Left forelimb (tissue), 1 donor: Measurements from ENCODE around the gene KIF1A.
"Not testable (repeated sequence)": the region's sequence is repeated elsewhere in the genome, so short reads cannot be mapped to it uniquely, and the experiment has no call there.

Experiments
- DNase-seq: peaks from one replicate; pipeline ENCODE4 v3.0.0-alpha.2; 2018; ENCODE audit warnings: low spot score

KIF1A gene

GRCh38 chr2:240685771-240686371, 134.1 kb downstream of the KIF1A start:
- DNase-seq: no peak

GRCh38 chr2:240683980-240684728, 135.9 kb downstream of the KIF1A start:
- peak; percentile 60 for DNase-seq

GRCh38 chr2:240683329-240683979, 136.6 kb downstream of the KIF1A start:
- not testable (repeated sequence) for DNase-seq

- DNase-seq: peak; percentile 62
Measured at GRCh38 chr2:240682431-240683224, 137.4 kb downstream of the KIF1A start, which contains the start of gene AQP12B. AQP12B (minus strand) TSS chr2:240682885; CDS start chr2:240682837, 48 bp downstream.

- DNase-seq: not testable (repeated sequence)
Measured at GRCh38 chr2:240680185-240680584, 139.8 kb downstream of the KIF1A start.

GRCh38 chr2:240678909-240679308, 141.1 kb downstream of the KIF1A start:
- not testable (repeated sequence) for DNase-seq

GRCh38 chr2:240678043-240678442, 142.0 kb downstream of the KIF1A start:
- DNase-seq: not testable (repeated sequence)

GRCh38 chr2:240675345-240675744, 144.7 kb downstream of the KIF1A start:
- DNase-seq: not testable (repeated sequence)

GRCh38 chr2:240674461-240675184, 145.4 kb downstream of the KIF1A start:
- not testable (repeated sequence) for DNase-seq

- no peak for DNase-seq
Measured at GRCh38 chr2:240672701-240673190, 147.3 kb downstream of the KIF1A start.

- no peak for DNase-seq
Measured at GRCh38 chr2:240672076-240672700, 147.8 kb downstream of the KIF1A start.

GRCh38 chr2:240670950-240671349, 149.1 kb downstream of the KIF1A start:
- DNase-seq: no peak

GRCh38 chr2:240670402-240670801, 149.6 kb downstream of the KIF1A start:
- DNase-seq: no peak

GRCh38 chr2:240664622-240665021, 155.4 kb downstream of the KIF1A start:
- DNase-seq: no peak
